GM10248 (cell line): ENCODE measurements around the gene GABRB1.

Experiments
- CTCF ChIA-PET: fragments of 300-600 bp; sonication (Branson Sonifier 250); formaldehyde crosslinking; extraction: SDS; loops from one replicate; lab custom pipeline; 2021; ENCODE audit warnings: antibody characterized with exemption; lab: Yijun Ruan, JAX
- POLR2A ChIA-PET: fragments of 350-650 bp; sonication (Branson Sonifier 250); formaldehyde crosslinking; extraction: SDS; loops from one replicate; lab custom pipeline; 2020; ENCODE audit warnings: antibody characterized with exemption; lab: Yijun Ruan, JAX
- DNase-seq: peaks from one replicate; pipeline ENCODE4 v3.0.0; 2012; ENCODE audit errors: extremely low spot score
- TF ChIP-seq, protein P1 (sequence below): IDR thresholded peaks from 2 replicates; pipeline ENCODE4 v1.5.1; 2012; ENCODE audit warnings: mild to moderate bottlenecking, low read depth; ENCODE audit errors: extremely low read depth, missing control alignments, control extremely low read depth

The GABRB1 gene

DNA sequence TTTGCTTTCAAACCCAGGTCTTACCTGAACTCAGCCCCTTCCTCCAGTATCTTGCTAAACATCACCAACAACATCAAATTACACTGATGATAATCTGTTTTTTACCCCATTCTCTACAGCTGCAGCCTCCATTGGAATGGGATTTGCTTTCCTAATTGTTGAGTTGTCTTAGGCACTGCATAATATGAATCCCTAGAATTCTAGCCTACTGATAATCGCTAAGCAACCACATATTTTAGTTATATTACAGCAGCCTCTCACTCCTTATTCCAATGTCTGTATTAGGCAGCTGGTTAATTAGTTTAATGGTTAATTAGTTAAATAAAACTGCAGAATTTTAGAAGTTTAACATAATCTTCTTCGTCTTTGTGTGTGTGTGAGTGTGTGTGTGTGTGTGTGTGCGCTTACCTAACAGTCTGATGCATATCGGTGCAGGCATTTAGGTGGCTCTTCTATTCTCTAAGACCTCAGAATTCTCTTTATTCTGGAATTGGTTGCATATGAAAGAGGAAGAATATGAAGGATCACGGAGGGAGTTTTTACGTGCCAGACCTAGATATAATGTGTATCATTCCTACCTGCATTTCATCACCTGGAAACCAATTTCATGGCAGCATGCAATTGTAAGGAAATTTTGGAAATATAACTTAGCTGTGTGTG is 437.5 kb downstream of the GABRB1 start:
- ChIA-PET POLR2A (no interaction called here), CTCF (interaction anchor here (0.7 to 4.3 kb wide), 5 partner anchors 13 to 371 kb away, joined by 3 to 19 read pairs (median 3); no protein-coding TSS in a partner anchor)
- TF ChIP-seq, protein P1, sequence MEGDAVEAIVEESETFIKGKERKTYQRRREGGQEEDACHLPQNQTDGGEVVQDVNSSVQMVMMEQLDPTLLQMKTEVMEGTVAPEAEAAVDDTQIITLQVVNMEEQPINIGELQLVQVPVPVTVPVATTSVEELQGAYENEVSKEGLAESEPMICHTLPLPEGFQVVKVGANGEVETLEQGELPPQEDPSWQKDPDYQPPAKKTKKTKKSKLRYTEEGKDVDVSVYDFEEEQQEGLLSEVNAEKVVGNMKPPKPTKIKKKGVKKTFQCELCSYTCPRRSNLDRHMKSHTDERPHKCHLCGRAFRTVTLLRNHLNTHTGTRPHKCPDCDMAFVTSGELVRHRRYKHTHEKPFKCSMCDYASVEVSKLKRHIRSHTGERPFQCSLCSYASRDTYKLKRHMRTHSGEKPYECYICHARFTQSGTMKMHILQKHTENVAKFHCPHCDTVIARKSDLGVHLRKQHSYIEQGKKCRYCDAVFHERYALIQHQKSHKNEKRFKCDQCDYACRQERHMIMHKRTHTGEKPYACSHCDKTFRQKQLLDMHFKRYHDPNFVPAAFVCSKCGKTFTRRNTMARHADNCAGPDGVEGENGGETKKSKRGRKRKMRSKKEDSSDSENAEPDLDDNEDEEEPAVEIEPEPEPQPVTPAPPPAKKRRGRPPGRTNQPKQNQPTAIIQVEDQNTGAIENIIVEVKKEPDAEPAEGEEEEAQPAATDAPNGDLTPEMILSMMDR = no peak
- no peak for DNase-seq

DNA sequence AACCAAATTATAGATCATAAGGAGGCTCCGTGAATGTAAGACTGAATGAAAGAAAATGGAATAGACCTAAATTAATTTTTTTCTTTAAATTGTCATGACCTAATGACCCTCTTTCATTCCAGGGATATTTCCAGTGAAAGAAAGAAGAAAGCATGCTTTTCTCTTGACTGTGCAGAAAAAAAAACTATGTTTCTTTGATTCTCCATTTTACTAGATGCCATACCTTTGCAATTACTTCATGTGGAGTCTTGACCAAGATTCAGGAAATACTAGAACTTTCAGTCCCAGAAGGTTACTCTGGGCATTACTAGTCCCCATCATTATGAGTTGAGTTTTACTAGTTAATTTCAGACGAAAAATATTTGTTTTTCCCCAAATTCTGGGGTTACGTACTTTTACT is 438.6 kb downstream of the GABRB1 start:
- TF ChIP-seq, protein P1 = no peak
- DNase-seq = no peak
- ChIA-PET POLR2A (no interaction called here), CTCF (interaction anchor here (1.1 to 4.3 kb wide), 3 partner anchors 12 to 370 kb away, joined by 3 to 19 read pairs (median 3); partner anchors contain the start of gene ATP10D)

DNA sequence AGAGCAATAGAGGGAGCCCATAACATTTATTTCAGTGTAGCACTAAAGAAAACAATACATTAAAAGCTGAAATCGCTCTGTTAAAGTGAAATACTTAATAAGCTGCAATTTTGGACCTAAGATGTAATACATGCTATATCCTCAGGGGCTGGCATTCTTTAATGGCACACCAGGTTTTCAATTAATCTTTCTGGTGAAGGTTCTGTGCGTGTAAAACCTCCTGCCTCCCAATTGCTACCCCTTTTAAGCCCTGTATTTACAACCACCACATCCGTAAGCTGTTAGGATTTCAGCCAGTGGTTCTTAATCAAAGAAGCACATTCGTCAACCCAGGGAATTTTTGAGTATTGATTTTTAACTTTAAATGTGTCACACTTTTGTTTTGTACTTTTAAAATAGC is 439.7 kb downstream of the GABRB1 start:
- POLR2A ChIA-PET = no interaction called here

DNA sequence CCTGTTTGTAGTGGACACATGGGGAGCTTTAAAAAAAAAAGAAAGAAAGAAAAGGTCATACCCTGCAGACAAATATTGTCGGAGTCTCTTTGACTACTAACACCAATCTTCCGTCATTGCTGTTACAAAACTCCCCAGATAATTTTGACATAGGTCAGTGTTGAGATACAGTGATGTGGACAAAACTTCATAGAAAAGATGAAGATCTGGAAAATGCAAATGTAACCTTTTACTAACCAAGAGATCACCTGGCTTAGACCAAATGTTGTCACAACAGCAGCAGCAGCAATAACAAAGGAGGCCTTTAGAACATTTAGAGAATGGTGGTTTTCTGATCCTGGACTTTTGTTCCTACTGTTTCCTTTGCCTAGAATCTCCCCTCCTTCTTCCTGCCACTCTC is 440.2 kb downstream of the GABRB1 start:
- DNase-seq = no peak
- ChIA-PET CTCF (interaction anchor here (1.1 to 4.3 kb wide), 4 partner anchors 8 to 12 kb away, joined by 4 to 19 read pairs (median 6); partner anchors contain the start of gene COMMD8), POLR2A (no interaction called here)
- TF ChIP-seq, protein P1 = no peak

More for the DNA sequence above, 439.7 kb downstream of the GABRB1 start:
- TF ChIP-seq, protein P1 = no peak
- no peak for DNase-seq
- CTCF ChIA-PET = interaction anchor here (0.6 to 4.3 kb wide), 5 partner anchors 8 to 31 kb away, joined by 3 to 19 read pairs (median 4); partner anchors contain the start of gene ATP10D

DNA sequence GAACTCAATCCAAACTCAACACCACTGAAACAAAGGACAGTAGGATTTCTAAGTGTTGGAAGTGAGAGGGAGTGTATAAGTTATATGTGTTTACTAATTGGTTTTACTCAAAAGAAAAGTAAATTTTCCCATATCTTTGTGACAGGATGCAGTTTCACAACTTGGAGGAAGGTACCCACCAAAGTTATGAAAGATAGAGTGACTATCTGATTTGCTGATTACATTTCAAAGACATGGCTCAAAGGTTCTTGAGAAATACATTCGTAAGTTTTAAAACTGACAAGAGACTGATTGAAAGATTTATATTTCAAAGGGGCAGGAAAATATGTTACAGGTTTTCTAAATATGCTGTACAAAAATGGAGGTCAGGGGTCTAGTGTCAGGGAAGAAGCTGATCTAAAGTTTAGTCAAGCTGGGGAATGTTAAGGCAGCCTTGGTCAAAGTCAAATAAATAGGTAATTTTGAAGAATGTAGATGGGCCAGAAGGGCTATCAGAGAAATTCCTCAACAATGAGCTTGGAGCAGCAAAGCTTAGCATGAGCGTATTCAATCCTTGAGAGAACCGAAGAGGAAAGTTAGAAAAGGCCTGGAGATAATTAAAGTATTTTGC is 441.9 kb downstream of the GABRB1 start:
- TF ChIP-seq, protein P1 = no peak
- CTCF ChIA-PET = interaction anchor here (1.4 to 4.3 kb wide), 2 partner anchors 9 kb away, joined by 7 to 19 read pairs; partner anchors contain the start of gene COMMD8
- POLR2A ChIA-PET = no interaction called here
- no peak for DNase-seq

DNA sequence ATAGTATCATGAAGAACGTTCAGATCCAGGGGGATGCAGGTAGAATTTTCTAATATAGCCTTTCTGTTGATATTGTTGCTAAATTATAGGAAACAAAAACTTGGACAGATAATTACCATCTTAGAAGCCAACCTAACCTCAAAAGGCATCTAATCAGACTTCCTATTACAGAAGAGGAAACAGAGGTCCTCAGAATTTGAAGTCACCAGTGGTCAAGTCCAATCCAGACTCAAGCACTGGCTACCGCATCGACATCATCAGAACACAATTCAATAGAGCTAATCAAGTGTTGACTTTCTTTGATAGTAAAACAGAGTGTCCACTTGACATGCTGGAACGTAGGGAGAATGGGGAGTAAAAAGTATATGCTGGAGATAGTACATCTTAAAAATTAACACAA is 443.4 kb downstream of the GABRB1 start:
- ChIA-PET CTCF (no interaction called here), POLR2A (no interaction called here)
- TF ChIP-seq, protein P1 = no peak

More for the DNA sequence above, 443.4 kb downstream of the GABRB1 start:
- no peak for DNase-seq
